Uterus (tissue), 4 donors: ENCODE measurements around the gene ZDHHC18. TPM values are rescaled to one million over a fixed set of nuclear protein-coding genes. Genes with fewer than 3 reads are reported as not detected.
A peak's percentile ranks its signal among the peaks of the same experiment; 100 is the strongest.
"Not testable (repeated sequence)": the region's sequence is repeated elsewhere in the genome, so short reads cannot be mapped to it uniquely, and the experiment has no call there.

ENCODE experiments used
- DNase-seq, 2 donors: peaks; one replicate each; pipeline ENCODE4 v3.0.0-alpha.2; 2019 to 2020
- H3K27ac ChIP-seq, 2 donors: fragments of 200-600 bp; sonication (generic); 1 replicate in 1 of 2; 2 replicates in 1 of 2; pipeline ENCODE4 v1.5.1; 2016 to 2018
- H3K27me3 ChIP-seq, 2 donors: fragments of 200-600 bp; sonication (generic); one replicate each; pipeline ENCODE4 v1.5.1; 2018 to 2019; ENCODE audit warnings: control low read depth in 1 of 2
- H3K36me3 ChIP-seq, 2 donors: fragments of 200-600 bp; sonication (generic); one replicate each; pipeline ENCODE4 v1.5.1; 2019; ENCODE audit warnings: control low read depth in 1 of 2
- H3K4me1 ChIP-seq, 2 donors: fragments of 200-600 bp; sonication (generic); one replicate each; pipeline ENCODE4 v1.5.1; 2018 to 2019; ENCODE audit warnings: control low read depth in 1 of 2
- H3K4me3 ChIP-seq, 2 donors: fragments of 200-600 bp; sonication (generic); 1 replicate in 1 of 2; 2 replicates in 1 of 2; pipeline ENCODE4 v1.5.1; 2018 to 2019; ENCODE audit warnings: mild to moderate bottlenecking in 1 of 2
- H3K9me3 ChIP-seq, 2 donors: fragments of 200-600 bp; sonication (generic); one replicate each; pipeline ENCODE4 v1.5.1; 2019; ENCODE audit warnings: control low read depth in 1 of 2
- CTCF ChIP-seq, 4 experiments: fragments of 200-600 bp in 2 of 4; fragments of 450-650 bp in 2 of 4; sonication (generic) in 2 of 4; IDR thresholded peaks; one replicate each; pipeline ENCODE4 v1.5.1; 2016 to 2019; ENCODE audit warnings: antibody characterized with exemption in 4 of 4, mild to moderate bottlenecking in 2 of 4, moderate library complexity in 1 of 4
- POLR2A ChIP-seq, 2 donors: fragments of 450-650 bp; IDR thresholded peaks; one replicate each; pipeline ENCODE4 v1.6.1; 2016; ENCODE audit warnings: antibody characterized with exemption in 2 of 2, mild to moderate bottlenecking in 1 of 2, moderate library complexity in 1 of 2
- intact Hi-C: fragments of 100-400 bp; cut with DNase I; formaldehyde crosslinking; loops from one replicate; pipeline ENCODE4 v1.15.1; 2023; ENCODE audit warnings: low total_unique reads
- total RNA-seq, 4 donors: library from RNA; depleted of rRNA in 3 of 4; stranded (reverse); fragments of >200 nt in 3 of 4; gene quantifications; one replicate each; pipeline versions ENCODE4 v1.1.0 to v1.2.4, GENCODE V29; 2014 to 2023
- donor health status: DM: yes; HTN: yes; CAD: no.

The ZDHHC18 gene
- total RNA-seq, 4 donors from 2014 or later, result 1.2 to 19.8 (median 8.0) TPM

GRCh38 chr1:26862781-26863684 is 36.5 kb downstream of the ZDHHC18 start, which contains the start of gene SFN:
TSS of gene SFN (plus strand) at chr1:26863149. CDS start at chr1:26863213, 64 bp downstream.
- H3K27ac ChIP-seq, result peak within 1 kb of the TSS in 1 of 2 donors; percentile 76
- H3K9me3 ChIP-seq, result no peaks in the 10 kb centered on the region
- TF ChIP-seq POLR2A (IDR thresholded peaks at IDR 0.05) (peak in 1 of 2 donors; percentile 24), CTCF (IDR thresholded peaks at IDR 0.05) (no peak)
- H3K36me3 ChIP-seq, result no peaks in the 10 kb centered on the region
- no peak for DNase-seq
- intact Hi-C loops, result no loop called here
- no peaks in the 10 kb centered on the region for H3K4me1 ChIP-seq
- H3K27me3 ChIP-seq, result no peaks in the 10 kb centered on the region
- peak within 1 kb of the TSS in 1 of 2 donors; percentile 42 for H3K4me3 ChIP-seq

GRCh38 chr1:26863685-26864077 is 37.2 kb downstream of the ZDHHC18 start:
- intact Hi-C loops, result no loop called here

GRCh38 chr1:26864610-26865480 is 38.4 kb downstream of the ZDHHC18 start:
- intact Hi-C loops, result no loop called here
- Histone ChIP-seq H3K4me1 (no peaks in the 10 kb centered on the region), H3K36me3 (no peaks in the 10 kb centered on the region), H3K27ac (peak overlapping the region; percentile 96 to 99), H3K4me3 (peak overlapping the region; percentile 42 to 47), H3K9me3 (no peaks in the 10 kb centered on the region), H3K27me3 (no peaks in the 10 kb centered on the region)
- TF ChIP-seq POLR2A (IDR thresholded peaks at IDR 0.05) (peak; percentile 68 to 92), CTCF (IDR thresholded peaks at IDR 0.05) (peak in 2 of 4 experiments; percentile 20 to 23)
- peak; percentile 98 for DNase-seq

More at GRCh38 chr1:26863685-26864077, 37.2 kb downstream of the ZDHHC18 start:
- Histone ChIP-seq H3K27me3 (no peaks in the 10 kb centered on the region), H3K4me3 (no peak overlapping the region), H3K27ac (no peak overlapping the region), H3K9me3 (no peaks in the 10 kb centered on the region), H3K36me3 (no peaks in the 10 kb centered on the region), H3K4me1 (no peaks in the 10 kb centered on the region)
- TF ChIP-seq CTCF (IDR thresholded peaks at IDR 0.05), result no peak
- TF ChIP-seq POLR2A (IDR thresholded peaks at IDR 0.05), result no peak
- no peak for DNase-seq

GRCh38 chr1:26873097-26873496 is 46.6 kb downstream of the ZDHHC18 start:
- not testable (repeated sequence) for H3K27ac ChIP-seq, H3K4me1 ChIP-seq, H3K9me3 ChIP-seq, DNase-seq, H3K27me3 ChIP-seq, H3K36me3 ChIP-seq, H3K4me3 ChIP-seq
- intact Hi-C loops, result loop anchor here (10.0 kb wide), 1 partner anchor 58 kb away; no protein-coding TSS in a partner anchor

- no peak overlapping the region for H3K4me3 ChIP-seq
- TF ChIP-seq POLR2A (IDR thresholded peaks at IDR 0.05), result no peak
- no peak for TF ChIP-seq CTCF (IDR thresholded peaks at IDR 0.05)
- no peak for DNase-seq
- no peaks in the 10 kb centered on the region for H3K27me3 ChIP-seq
- intact Hi-C loops, result loop anchor here (10.0 kb wide), 1 partner anchor 60 kb away; no protein-coding TSS in a partner anchor
- no peaks in the 10 kb centered on the region for H3K36me3 ChIP-seq
- H3K27ac ChIP-seq, result no peak overlapping the region
- no peaks in the 10 kb centered on the region for H3K4me1 ChIP-seq
- no peaks in the 10 kb centered on the region for H3K9me3 ChIP-seq
Observed at GRCh38 chr1:26874896-26875295, 48.4 kb downstream of the ZDHHC18 start.
